H9 (cell line): Measurements from ENCODE around the gene ADAMTS16. TPM values are rescaled to one million over a fixed set of nuclear protein-coding genes. Genes with fewer than 3 reads are reported as not detected.

Experiments used
- DNase-seq: peaks from one replicate; pipeline ENCODE4 v3.0.0-alpha.2; 2017
- H2AFZ ChIP-seq: one replicate; pipeline ENCODE4 v1.6.1; 2013; ENCODE audit warnings: mild to moderate bottlenecking, low read length, control low read depth, moderate library complexity
- H2AK5ac ChIP-seq: 2 replicates; pipeline ENCODE4 v1.6.1; 2013; ENCODE audit warnings: low read length, control low read depth, mixed read lengths; ENCODE audit not compliant: insufficient read length
- H2BK120ac ChIP-seq: one replicate; pipeline ENCODE4 v1.6.1; 2013; ENCODE audit warnings: low read depth, mild to moderate bottlenecking, low read length, control low read depth, inconsistent platforms; ENCODE audit not compliant: poor library complexity, severe bottlenecking
- H2BK12ac ChIP-seq: 2 replicates; pipeline ENCODE4 v1.6.1; 2013; ENCODE audit warnings: low read length, control low read depth, mixed read lengths, low read depth; ENCODE audit not compliant: insufficient read length
- H2BK15ac ChIP-seq: 2 replicates; pipeline ENCODE4 v1.6.1; 2013; ENCODE audit warnings: low read depth, low read length, control low read depth
- H2BK20ac ChIP-seq: one replicate; pipeline ENCODE4 v1.6.1; 2013; ENCODE audit warnings: low read depth, mild to moderate bottlenecking, low read length, control low read depth, inconsistent platforms; ENCODE audit not compliant: poor library complexity, severe bottlenecking
- H2BK5ac ChIP-seq: 2 replicates; pipeline ENCODE4 v1.6.1; 2013; ENCODE audit warnings: low read length, control low read depth, mixed read lengths; ENCODE audit not compliant: insufficient read length
- H3K14ac ChIP-seq: 2 replicates; pipeline ENCODE4 v1.6.1; 2013; ENCODE audit warnings: low read length, control low read depth; ENCODE audit not compliant: insufficient read depth
- H3K18ac ChIP-seq: 2 replicates; pipeline ENCODE4 v1.6.1; 2013; ENCODE audit warnings: low read depth, mild to moderate bottlenecking, mixed read lengths, low read length, control low read depth; ENCODE audit not compliant: insufficient read length
- H3K23ac ChIP-seq: 2 replicates; pipeline ENCODE4 v1.6.1; 2013; ENCODE audit warnings: low read length, control low read depth, mixed read lengths, low read depth; ENCODE audit not compliant: insufficient read length
- H3K23me2 ChIP-seq: 2 replicates; pipeline ENCODE4 v1.6.1; 2013; ENCODE audit warnings: low read depth, mild to moderate bottlenecking, mixed read lengths, low read length, control low read depth; ENCODE audit not compliant: insufficient read length, poor library complexity, severe bottlenecking
- H3K27ac ChIP-seq: 2 replicates; pipeline ENCODE4 v1.5.1; 2013; ENCODE audit warnings: low read length, control low read depth, mixed read lengths, low read depth; ENCODE audit not compliant: insufficient read length
- H3K27me3 ChIP-seq: 2 replicates; pipeline ENCODE4 v1.6.1; 2013; ENCODE audit warnings: low read length, control low read depth, inconsistent platforms; ENCODE audit not compliant: insufficient read depth
- H3K4ac ChIP-seq: 2 replicates; pipeline ENCODE4 v1.6.1; 2013; ENCODE audit warnings: low read depth, mild to moderate bottlenecking, control low read depth, inconsistent platforms, low read length, moderate library complexity
- H3K4me1 ChIP-seq: 2 replicates; pipeline ENCODE4 v1.6.1; 2013; ENCODE audit warnings: low read length, control low read depth, inconsistent platforms; ENCODE audit not compliant: insufficient read depth
- H3K4me2 ChIP-seq: 2 replicates; pipeline ENCODE4 v1.6.1; 2013; ENCODE audit warnings: low read length, control low read depth, mixed read lengths; ENCODE audit not compliant: insufficient read length, insufficient read depth
- H3K56ac ChIP-seq: 2 replicates; pipeline ENCODE4 v1.6.1; 2013; ENCODE audit warnings: low read depth, mild to moderate bottlenecking, mixed read lengths, low read length, control low read depth; ENCODE audit not compliant: insufficient read length
- H3K79me1 ChIP-seq: 2 replicates; pipeline ENCODE4 v1.6.1; 2013; ENCODE audit warnings: low read depth, mild to moderate bottlenecking, moderate library complexity, low read length, control low read depth, inconsistent platforms; ENCODE audit not compliant: insufficient read depth, poor library complexity, severe bottlenecking
- H3K79me2 ChIP-seq: 2 replicates; pipeline ENCODE4 v1.6.1; 2013; ENCODE audit warnings: low read length, control low read depth, inconsistent platforms; ENCODE audit not compliant: insufficient read depth
- H3K9ac ChIP-seq: 2 replicates; pipeline ENCODE4 v1.6.1; 2013; ENCODE audit warnings: low read length, control low read depth, mixed read lengths; ENCODE audit not compliant: insufficient read length; ENCODE audit errors: extremely low read depth
- H3K9me3 ChIP-seq: one replicate; pipeline ENCODE4 v1.6.1; 2013; ENCODE audit warnings: low read depth, low read length, inconsistent platforms; ENCODE audit not compliant: control insufficient read depth
- H3T11ph ChIP-seq: one replicate; pipeline ENCODE4 v1.6.1; 2013; ENCODE audit warnings: mild to moderate bottlenecking, low read length, control low read depth, inconsistent platforms
- H4K20me1 ChIP-seq: one replicate; pipeline ENCODE4 v1.6.1; 2013; ENCODE audit not compliant: control insufficient read depth, insufficient read length, insufficient read depth
- H4K5ac ChIP-seq: 2 replicates; pipeline ENCODE4 v1.6.1; 2013; ENCODE audit warnings: low read depth, mild to moderate bottlenecking, mixed read lengths, low read length, control low read depth; ENCODE audit not compliant: insufficient read length
- H4K8ac ChIP-seq: replicated peaks from 2 replicates; pipeline ENCODE4 v1.6.1; 2013; ENCODE audit warnings: low read length, control low read depth, mixed read lengths, low read depth; ENCODE audit not compliant: insufficient read length
- H4K91ac ChIP-seq: 2 replicates; pipeline ENCODE4 v1.6.1; 2013; ENCODE audit warnings: low read depth, mild to moderate bottlenecking, moderate library complexity, mixed read lengths, low read length, control low read depth; ENCODE audit not compliant: insufficient read length
- H3K27ac Mint-ChIP-seq, 3 experiments: 2 replicates in 2 of 3; 3 replicates in 1 of 3; pipeline ENCODE4 v1.8.0; 2020 to 2021; ENCODE audit warnings: mixed read lengths in 3 of 3, mild to moderate bottlenecking in 1 of 3, moderate library complexity in 1 of 3
- H3K27me3 Mint-ChIP-seq: 2 replicates; pipeline ENCODE4 v1.8.0; 2021; ENCODE audit warnings: low read depth, mild to moderate bottlenecking, moderate library complexity, mixed read lengths
- H3K36me3 Mint-ChIP-seq, 3 experiments: 2 replicates in 2 of 3; 3 replicates in 1 of 3; pipeline ENCODE4 v1.8.0; 2020 to 2021; ENCODE audit warnings: low read depth in 3 of 3, mixed read lengths in 3 of 3; ENCODE audit not compliant: insufficient read depth in 1 of 3
- H3K4me1 Mint-ChIP-seq, 2 experiments: 2 replicates each; pipeline ENCODE4 v1.8.0; 2020; ENCODE audit warnings: mixed read lengths in 2 of 2
- H3K4me3 Mint-ChIP-seq, 2 experiments: 2 replicates in 1 of 2; 3 replicates in 1 of 2; pipeline ENCODE4 v1.8.0; 2020 to 2021; ENCODE audit warnings: mild to moderate bottlenecking in 2 of 2, mixed read lengths in 2 of 2, moderate library complexity in 1 of 2
- H3K9me3 Mint-ChIP-seq, 2 experiments: 2 replicates in 1 of 2; 3 replicates in 1 of 2; pipeline ENCODE4 v1.8.0; 2020; ENCODE audit warnings: mild to moderate bottlenecking in 2 of 2, mixed read lengths in 2 of 2, moderate library complexity in 1 of 2
- WGBS: extraction: QIAGEN DNeasy Blood & Tissue Kit; methylation state at CpG from one replicate; pipeline ENCODE4 v1.1.7; 2013; ENCODE audit warnings: missing lambda C conversion rate, low lambda C conversion rate, mixed read lengths; ENCODE audit not compliant: insufficient read length; ENCODE audit errors: extremely low coverage; 5-methylcytosine and 5-hydroxymethylcytosine counted together
- total RNA-seq: library from RNA; stranded (reverse); gene quantifications from 2 replicates; pipeline ENCODE4 v1.2.1, GENCODE V29; 2021
- TF ChIP-seq, protein P1 (sequence below): fragments of 200-600 bp; sonication (generic); conservative IDR thresholded peaks from 3 replicates; pipeline ENCODE4 v1.8.0; 2021; ENCODE audit warnings: antibody characterized with exemption, mild to moderate bottlenecking

The ADAMTS16 gene
- total RNA-seq, 1 experiment from 2014 or later: 4.5 TPM

GRCh38 chr5:5217371-5217770 lies 77.2 kb downstream of the ADAMTS16 start:
- Histone ChIP-seq H4K8ac (no peak overlapping the region), H2BK5ac (no peak overlapping the region), H3K4me2 (no peak overlapping the region), H3T11ph (no peak overlapping the region), H2BK120ac (no peak overlapping the region), H3K79me2 (no peaks in the 10 kb centered on the region), H3K9me3 (no peaks in the 10 kb centered on the region), H3K27me3 (no peaks in the 10 kb centered on the region), H3K9ac (no peak overlapping the region), H2AFZ (no peak overlapping the region), H3K27ac (no peak overlapping the region), H3K4me1 (no peaks in the 10 kb centered on the region; the same call in 1 of the 2 replicates), H2AK5ac (no peak overlapping the region), H3K4ac (no peak overlapping the region), H3K79me1 (no peaks in the 10 kb centered on the region), H2BK15ac (no peak overlapping the region), H3K18ac (no peak overlapping the region), H3K23ac (no peak overlapping the region), H3K56ac (no peak overlapping the region), H3K23me2 (no peaks in the 10 kb centered on the region), H4K20me1 (no peaks in the 10 kb centered on the region), H2BK20ac (no peak overlapping the region), H2BK12ac (no peak overlapping the region), H3K14ac (no peak overlapping the region), H4K91ac (no peak overlapping the region), H4K5ac (no peak overlapping the region)
- H3K36me3 Mint-ChIP-seq: no peaks in the 10 kb centered on the region
- peaks cover 9 to 10% of the 10 kb centered on the region in 2 experiments; a peak in 3 of 4 replicates for H3K4me1 Mint-ChIP-seq
- H3K27ac Mint-ChIP-seq: no peak overlapping the region
- no peaks in the 10 kb centered on the region for H3K9me3 Mint-ChIP-seq
- no CpG with 5 or more reads among the region's 1 CpG for WGBS
- no peak for DNase-seq
- no peak overlapping the region for H3K4me3 Mint-ChIP-seq
- H3K27me3 Mint-ChIP-seq: no peaks in the 10 kb centered on the region
- TF ChIP-seq, protein P1, sequence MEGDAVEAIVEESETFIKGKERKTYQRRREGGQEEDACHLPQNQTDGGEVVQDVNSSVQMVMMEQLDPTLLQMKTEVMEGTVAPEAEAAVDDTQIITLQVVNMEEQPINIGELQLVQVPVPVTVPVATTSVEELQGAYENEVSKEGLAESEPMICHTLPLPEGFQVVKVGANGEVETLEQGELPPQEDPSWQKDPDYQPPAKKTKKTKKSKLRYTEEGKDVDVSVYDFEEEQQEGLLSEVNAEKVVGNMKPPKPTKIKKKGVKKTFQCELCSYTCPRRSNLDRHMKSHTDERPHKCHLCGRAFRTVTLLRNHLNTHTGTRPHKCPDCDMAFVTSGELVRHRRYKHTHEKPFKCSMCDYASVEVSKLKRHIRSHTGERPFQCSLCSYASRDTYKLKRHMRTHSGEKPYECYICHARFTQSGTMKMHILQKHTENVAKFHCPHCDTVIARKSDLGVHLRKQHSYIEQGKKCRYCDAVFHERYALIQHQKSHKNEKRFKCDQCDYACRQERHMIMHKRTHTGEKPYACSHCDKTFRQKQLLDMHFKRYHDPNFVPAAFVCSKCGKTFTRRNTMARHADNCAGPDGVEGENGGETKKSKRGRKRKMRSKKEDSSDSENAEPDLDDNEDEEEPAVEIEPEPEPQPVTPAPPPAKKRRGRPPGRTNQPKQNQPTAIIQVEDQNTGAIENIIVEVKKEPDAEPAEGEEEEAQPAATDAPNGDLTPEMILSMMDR: no peak
